ENCODE results near the gene CYLD.

GRCh38 chr16:50739031-50739430, 2.9 kb upstream of the CYLD start:
- TF ChIP-seq, protein P1, sequence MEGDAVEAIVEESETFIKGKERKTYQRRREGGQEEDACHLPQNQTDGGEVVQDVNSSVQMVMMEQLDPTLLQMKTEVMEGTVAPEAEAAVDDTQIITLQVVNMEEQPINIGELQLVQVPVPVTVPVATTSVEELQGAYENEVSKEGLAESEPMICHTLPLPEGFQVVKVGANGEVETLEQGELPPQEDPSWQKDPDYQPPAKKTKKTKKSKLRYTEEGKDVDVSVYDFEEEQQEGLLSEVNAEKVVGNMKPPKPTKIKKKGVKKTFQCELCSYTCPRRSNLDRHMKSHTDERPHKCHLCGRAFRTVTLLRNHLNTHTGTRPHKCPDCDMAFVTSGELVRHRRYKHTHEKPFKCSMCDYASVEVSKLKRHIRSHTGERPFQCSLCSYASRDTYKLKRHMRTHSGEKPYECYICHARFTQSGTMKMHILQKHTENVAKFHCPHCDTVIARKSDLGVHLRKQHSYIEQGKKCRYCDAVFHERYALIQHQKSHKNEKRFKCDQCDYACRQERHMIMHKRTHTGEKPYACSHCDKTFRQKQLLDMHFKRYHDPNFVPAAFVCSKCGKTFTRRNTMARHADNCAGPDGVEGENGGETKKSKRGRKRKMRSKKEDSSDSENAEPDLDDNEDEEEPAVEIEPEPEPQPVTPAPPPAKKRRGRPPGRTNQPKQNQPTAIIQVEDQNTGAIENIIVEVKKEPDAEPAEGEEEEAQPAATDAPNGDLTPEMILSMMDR (IDR thresholded peaks at IDR 0.05): no peak
- no peak for TF ChIP-seq POLR2A (IDR thresholded peaks at IDR 0.05)

Data from heart left ventricle (tissue), 13 donors.